Mononuclear cell (primary cell): Measurements from ENCODE around the gene PPP3CA. TPM values are rescaled to one million over a fixed set of nuclear protein-coding genes. Genes with fewer than 3 reads are reported as not detected.
"Not testable (repeated sequence)": the region's sequence is repeated elsewhere in the genome, so short reads cannot be mapped to it uniquely, and the experiment has no call there.

ENCODE experiments used
- H3K27me3 ChIP-seq: 2 replicates; pipeline ENCODE4 v1.6.0; 2011; ENCODE audit warnings: low read length, control low read depth; ENCODE audit not compliant: insufficient read depth
- H3K4me1 ChIP-seq: 2 replicates; pipeline ENCODE4 v1.5.1; 2011; ENCODE audit warnings: mild to moderate bottlenecking, low read length, control low read depth; ENCODE audit not compliant: insufficient read depth
- H3K4me3 ChIP-seq: 2 replicates; pipeline ENCODE4 v1.5.1; 2011; ENCODE audit warnings: mild to moderate bottlenecking, low read length, moderate library complexity
- H3K9me3 ChIP-seq: 2 replicates; pipeline ENCODE4 v1.5.1; 2011; ENCODE audit warnings: low read depth, mild to moderate bottlenecking, control low read depth, low read length
- total RNA-seq: library from RNA; depleted of rRNA; stranded (reverse); fragments of >200 nt; gene quantifications from one replicate; pipeline ENCODE4 v1.2.3, GENCODE V29; 2012

PPP3CA gene
- total RNA-seq, 1 donor = 19.3 TPM

- Histone ChIP-seq H3K4me1 (peaks cover 4% of the 10 kb centered on the region), H3K9me3 (no peaks in the 10 kb centered on the region), H3K27me3 (no peaks in the 10 kb centered on the region), H3K4me3 (no peak overlapping the region)
Measured at GRCh38 chr4:101156619-101157310, 190.6 kb downstream of the PPP3CA start.

DNA sequence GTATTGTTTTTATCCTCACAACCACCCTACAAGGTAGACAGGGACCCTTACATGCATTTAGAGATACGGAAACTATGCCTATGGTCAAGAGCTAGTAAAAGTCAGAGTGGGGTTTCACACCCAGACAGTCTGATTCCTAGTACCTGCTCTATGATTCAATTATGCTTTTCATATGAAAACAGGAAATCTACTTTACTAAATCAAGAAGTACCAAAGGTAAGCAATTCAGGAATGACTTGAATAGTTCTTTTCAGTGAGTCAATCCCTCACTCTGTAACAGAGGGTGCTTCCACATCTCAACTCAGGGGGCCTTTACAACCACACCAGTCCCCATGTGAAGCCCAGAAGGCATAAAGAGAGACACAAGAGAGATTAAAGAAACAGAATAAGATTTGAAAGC lies 191.4 kb downstream of the PPP3CA start:
- Histone ChIP-seq H3K27me3 (no peaks in the 10 kb centered on the region), H3K4me1 (peaks cover 4% of the 10 kb centered on the region), H3K4me3 (no peak overlapping the region), H3K9me3 (no peaks in the 10 kb centered on the region)

GRCh38 chr4:101155368-101155767 lies 192.0 kb downstream of the PPP3CA start:
- H3K27me3 ChIP-seq = no peaks in the 10 kb centered on the region
- no peaks in the 10 kb centered on the region for H3K9me3 ChIP-seq
- H3K4me3 ChIP-seq = no peak overlapping the region
- H3K4me1 ChIP-seq = peaks cover 4% of the 10 kb centered on the region

GRCh38 chr4:101153653-101154052 lies 193.7 kb downstream of the PPP3CA start:
- Histone ChIP-seq H3K4me1 (peaks cover 4% of the 10 kb centered on the region), H3K4me3 (no peak overlapping the region), H3K27me3 (no peaks in the 10 kb centered on the region), H3K9me3 (no peaks in the 10 kb centered on the region)

DNA sequence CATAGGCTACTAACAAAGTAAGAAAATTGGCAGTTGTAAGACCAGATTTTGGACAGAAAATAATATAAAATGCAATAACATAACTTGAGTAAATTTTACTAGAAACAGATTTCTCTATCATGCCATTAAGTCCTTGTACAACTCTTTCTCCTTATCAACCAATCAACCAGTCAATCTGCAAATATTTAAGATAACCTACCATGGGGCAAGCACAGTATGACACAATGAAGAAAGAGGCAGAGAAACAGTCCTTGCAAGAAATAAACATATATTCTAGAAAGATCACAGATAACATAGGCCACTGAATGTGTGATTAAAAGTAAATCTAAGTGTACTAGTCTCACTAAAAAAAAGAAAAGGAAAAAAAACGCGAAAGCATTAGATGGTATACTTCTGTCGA lies 194.8 kb downstream of the PPP3CA start:
- no peak overlapping the region for H3K4me3 ChIP-seq
- H3K27me3 ChIP-seq = no peaks in the 10 kb centered on the region
- H3K4me1 ChIP-seq = peaks cover 4% of the 10 kb centered on the region
- H3K9me3 ChIP-seq = no peaks in the 10 kb centered on the region

- Histone ChIP-seq H3K9me3 (no peaks in the 10 kb centered on the region), H3K4me1 (peaks cover 2% of the 10 kb centered on the region), H3K4me3 (no peak overlapping the region), H3K27me3 (no peaks in the 10 kb centered on the region)
Measured at GRCh38 chr4:101148551-101148950, 198.8 kb downstream of the PPP3CA start.

GRCh38 chr4:101147283-101147682 lies 200.0 kb downstream of the PPP3CA start:
- Histone ChIP-seq H3K4me1 (peaks cover 2% of the 10 kb centered on the region), H3K27me3 (no peaks in the 10 kb centered on the region), H3K4me3 (no peak overlapping the region), H3K9me3 (no peaks in the 10 kb centered on the region)

DNA sequence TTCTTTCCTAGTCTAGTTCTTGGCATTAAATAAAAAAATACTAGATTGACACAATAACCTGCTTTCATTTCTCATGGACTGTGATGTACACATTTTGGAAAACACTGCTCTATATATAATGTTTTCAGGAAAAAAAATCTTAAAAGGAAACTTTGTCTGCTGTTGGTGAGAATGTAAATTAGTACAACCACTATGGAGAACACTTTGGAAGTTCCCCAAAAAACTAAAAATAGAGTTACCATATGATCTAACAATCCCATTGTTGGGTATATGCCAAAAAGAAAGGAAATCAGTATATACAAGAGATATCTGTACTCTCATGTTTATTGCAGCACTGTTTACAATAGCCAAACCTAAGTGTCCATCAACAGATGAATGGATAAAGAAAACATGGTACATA lies 202.3 kb downstream of the PPP3CA start:
- H3K4me1 ChIP-seq = peaks cover 14% of the 10 kb centered on the region
- no peaks in the 10 kb centered on the region for H3K9me3 ChIP-seq
- no peak overlapping the region for H3K4me3 ChIP-seq
- H3K27me3 ChIP-seq = no peaks in the 10 kb centered on the region

DNA sequence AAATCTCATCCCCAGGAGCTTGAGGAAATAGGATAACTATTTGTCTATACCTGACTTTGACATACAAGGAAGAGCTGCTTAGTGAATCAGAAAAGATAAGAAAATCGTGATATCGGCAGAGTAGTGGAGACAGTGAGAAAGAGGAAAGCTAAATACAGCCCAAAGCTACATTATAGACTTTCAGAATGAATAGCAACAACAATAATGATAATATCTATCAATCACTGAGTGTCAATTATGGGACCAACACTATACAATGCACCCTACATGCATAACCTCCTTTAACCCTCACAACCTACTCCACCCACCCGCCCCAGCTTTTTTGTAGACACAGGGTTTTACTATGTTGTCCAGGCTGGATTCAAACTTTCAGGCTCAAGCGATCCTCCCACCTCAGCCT lies 205.1 kb downstream of the PPP3CA start:
- peaks cover 18% of the 10 kb centered on the region for H3K4me1 ChIP-seq
- H3K9me3 ChIP-seq = no peaks in the 10 kb centered on the region
- no peaks in the 10 kb centered on the region for H3K27me3 ChIP-seq
- H3K4me3 ChIP-seq = no peak overlapping the region

DNA sequence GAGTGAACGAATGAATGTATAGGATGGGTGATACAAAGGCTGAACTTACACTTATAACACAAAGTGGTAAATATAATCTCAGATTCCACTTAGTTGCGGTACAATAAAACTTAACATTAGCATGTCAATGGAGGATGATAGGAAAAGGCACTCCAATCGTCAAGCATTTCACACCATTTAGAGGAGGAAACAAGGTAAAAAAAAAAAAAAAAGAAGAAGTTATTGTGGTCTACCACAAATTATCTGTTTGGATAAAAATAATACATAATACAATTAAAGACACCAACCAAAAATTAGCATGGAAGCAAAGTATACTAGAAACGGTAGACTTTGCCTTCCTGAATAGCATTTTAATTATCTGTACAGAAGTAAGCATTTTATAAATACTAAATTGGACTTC lies 205.5 kb downstream of the PPP3CA start:
- H3K9me3 ChIP-seq = no peaks in the 10 kb centered on the region
- no peaks in the 10 kb centered on the region for H3K27me3 ChIP-seq
- peaks cover 19% of the 10 kb centered on the region for H3K4me1 ChIP-seq
- no peak overlapping the region for H3K4me3 ChIP-seq

DNA sequence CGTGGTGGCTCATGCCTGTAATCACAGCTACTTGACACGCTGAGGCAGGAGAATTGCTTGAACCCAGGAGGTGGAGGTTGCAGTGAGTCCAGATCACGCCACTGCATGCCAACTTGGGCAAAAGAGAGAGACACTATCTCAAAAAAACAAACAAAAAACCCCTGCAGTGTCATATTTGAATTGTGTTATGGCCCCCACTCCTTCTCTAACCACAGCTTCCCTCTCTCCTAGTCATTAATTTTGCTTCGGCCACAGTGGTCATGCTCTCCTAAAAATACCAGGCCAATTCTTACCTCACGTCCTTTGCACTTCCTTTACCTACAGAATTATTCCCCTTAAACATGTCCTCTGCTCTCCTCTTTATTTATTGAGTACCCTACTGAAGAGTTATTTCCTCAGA lies 206.1 kb downstream of the PPP3CA start:
- Histone ChIP-seq H3K4me1 (peaks cover 20% of the 10 kb centered on the region), H3K9me3 (no peaks in the 10 kb centered on the region), H3K27me3 (no peaks in the 10 kb centered on the region), H3K4me3 (no peak overlapping the region)

GRCh38 chr4:101140228-101140627 lies 207.1 kb downstream of the PPP3CA start:
- Histone ChIP-seq H3K9me3 (no peaks in the 10 kb centered on the region), H3K27me3 (no peaks in the 10 kb centered on the region), H3K4me3 (no peak overlapping the region), H3K4me1 (peaks cover 26% of the 10 kb centered on the region)

- no peaks in the 10 kb centered on the region for H3K9me3 ChIP-seq
- H3K4me1 ChIP-seq = peaks cover 21% of the 10 kb centered on the region
- no peak overlapping the region for H3K4me3 ChIP-seq
- no peaks in the 10 kb centered on the region for H3K27me3 ChIP-seq
Measured at GRCh38 chr4:101136373-101137370, 210.7 kb downstream of the PPP3CA start.

GRCh38 chr4:101135371-101136010 lies 211.8 kb downstream of the PPP3CA start:
- no peak overlapping the region for H3K4me3 ChIP-seq

GRCh38 chr4:101131058-101131457 lies 216.3 kb downstream of the PPP3CA start:
- peaks cover 22% of the 10 kb centered on the region for H3K4me1 ChIP-seq
- not testable (repeated sequence) for H3K27me3 ChIP-seq, H3K9me3 ChIP-seq, H3K4me3 ChIP-seq

More at GRCh38 chr4:101135371-101136010, 211.8 kb downstream of the PPP3CA start:
- Histone ChIP-seq H3K27me3 (no peaks in the 10 kb centered on the region), H3K9me3 (no peaks in the 10 kb centered on the region), H3K4me1 (peaks cover 13% of the 10 kb centered on the region)
